ENCODE measurements around the gene ZSWIM6. TPM values are rescaled to one million over a fixed set of nuclear protein-coding genes. Genes with fewer than 3 reads are reported as not detected.
A peak's percentile ranks its signal among the peaks of the same experiment; 100 is the strongest.

Gene ZSWIM6
- 18.0 TPM for polyA plus RNA-seq
- long read RNA-seq, donor 1, full-length matches to known transcripts, result 1 of 1 reads
- long read RNA-seq, donor 1, partial matches to known transcripts, result 0 of 1 reads
- long read RNA-seq, donor 1, other reads (novel, unspliced or antisense), result 0 of 1 reads
- long read RNA-seq, donor 2, full-length matches to known transcripts, result 1 of 51 reads
- long read RNA-seq, donor 2, partial matches to known transcripts, result 50 of 51 reads
- long read RNA-seq, donor 2, other reads (novel, unspliced or antisense), result 0 of 51 reads
- long read RNA-seq, donor 3, result 0 reads
- long read RNA-seq, donor 4, result 0 reads
- long read RNA-seq, donor 5, result 0 reads
- long read RNA-seq, donor 6, full-length matches to known transcripts, result 1 of 1 reads
- long read RNA-seq, donor 6, partial matches to known transcripts, result 0 of 1 reads
- long read RNA-seq, donor 6, other reads (novel, unspliced or antisense), result 0 of 1 reads
- long read RNA-seq, donor 7, result 0 reads
- long read RNA-seq, donor 8, result 0 reads
- long read RNA-seq, donor 9, result 0 reads
- long read RNA-seq, donor 10, result 0 reads
- long read RNA-seq, donor 11, result 0 reads

DNA sequence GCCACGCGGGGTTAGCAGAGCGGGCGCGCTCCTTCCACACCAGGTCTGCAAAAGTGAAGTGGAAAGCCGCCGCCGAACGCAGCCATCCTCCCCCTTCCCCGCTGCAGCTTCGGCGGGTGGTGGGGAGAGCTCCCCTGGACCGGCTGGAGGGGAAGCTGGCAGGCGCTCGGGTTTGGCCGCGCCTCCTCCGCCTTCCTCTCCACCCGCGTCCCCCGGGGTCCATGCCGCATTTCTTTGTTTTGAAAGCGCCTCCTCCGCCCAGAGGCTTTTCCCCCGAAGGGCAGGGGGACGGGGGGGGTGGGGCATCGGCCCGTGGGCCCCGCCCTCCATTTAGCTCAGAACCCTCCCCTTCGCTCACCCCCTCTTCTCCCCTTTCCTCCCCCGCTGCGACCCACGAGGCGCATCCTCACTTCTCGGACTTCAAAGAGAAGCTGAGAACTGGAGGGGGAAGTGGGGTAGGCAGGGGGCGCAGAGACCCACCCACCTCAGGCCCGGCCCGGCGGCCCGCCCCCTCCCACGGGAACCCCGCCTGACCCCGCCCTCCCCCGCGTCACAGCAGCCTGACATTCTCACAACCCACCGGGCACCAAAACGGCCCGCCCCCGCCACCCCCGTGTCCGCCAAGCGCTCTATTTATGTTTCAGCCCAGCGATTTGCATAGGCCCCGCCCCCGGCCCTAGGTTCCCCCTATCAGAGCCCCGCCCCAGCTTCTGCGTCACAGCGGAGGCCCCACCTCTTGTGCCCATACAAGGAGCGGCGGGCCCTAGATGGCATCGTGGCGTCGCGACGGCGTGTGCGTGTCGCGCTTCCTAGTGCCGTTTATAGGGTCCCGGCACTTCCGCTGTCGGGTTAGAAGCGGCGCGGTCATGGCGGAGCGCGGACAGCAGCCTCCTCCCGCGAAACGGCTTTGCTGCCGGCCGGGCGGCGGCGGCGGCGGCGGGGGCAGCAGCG lies at the start of gene ZSWIM6:
TSS of gene ZSWIM6 (plus strand) at position 852 of the 951 bp plus-strand sequence. CDS start at position 867, 15 bp downstream.
- Histone ChIP-seq H3K27me3 (ENCODE audit: control insufficient read depth, insufficient read depth, low read length) (no peaks in the 10 kb centered on the region), H3K36me3 (ENCODE audit: control insufficient read depth, insufficient read depth, low read length) (peaks cover 2% of the 10 kb centered on the region), H3K27ac (ENCODE audit: low read length) (peak within 1 kb of the TSS; percentile 96), H3K9me3 (ENCODE audit: control insufficient read depth, low read depth, low read length) (no peaks in the 10 kb centered on the region), H3K4me1 (ENCODE audit: control insufficient read depth, insufficient read depth, low read length) (peaks cover 16% of the 10 kb centered on the region), H3K4me3 (ENCODE audit: low read length) (peak within 1 kb of the TSS; percentile 85)
- no CpG with 5 or more reads among the region's 91 CpGs for whole genome bisulfite sequencing (ENCODE audit: insufficient coverage, low lambda C conversion rate)
- DNase-seq, result peak; percentile 99

DNA sequence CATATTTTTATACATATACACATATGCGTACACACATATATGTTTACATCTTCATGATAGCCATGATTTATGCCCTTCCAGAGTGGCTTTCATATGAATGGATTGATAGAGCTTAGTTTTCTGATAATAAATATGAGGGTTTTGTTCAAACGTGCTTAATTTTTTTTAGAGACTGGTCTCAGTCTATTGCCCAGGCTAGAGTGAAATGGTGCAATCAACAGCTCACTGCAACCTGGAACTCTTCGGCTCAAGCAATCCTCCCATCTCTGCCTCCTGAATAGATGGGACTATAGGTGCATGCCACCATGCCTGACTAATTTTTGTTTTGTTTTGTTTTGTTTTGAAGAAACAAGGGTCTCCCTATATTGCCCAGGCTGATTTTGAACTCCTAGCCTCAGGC lies 48.6 kb upstream of the ZSWIM6 start:
- WGBS (ENCODE audit: insufficient coverage, low lambda C conversion rate), result no CpG with 5 or more reads among the region's 3 CpGs
- no peaks in the 10 kb centered on the region for H3K9me3 ChIP-seq (ENCODE audit: control insufficient read depth, low read depth, low read length)
- H3K27ac ChIP-seq (ENCODE audit: low read length), result no peak overlapping the region
- peaks cover 15% of the 10 kb centered on the region for H3K4me1 ChIP-seq (ENCODE audit: control insufficient read depth, insufficient read depth, low read length)
- H3K4me3 ChIP-seq (ENCODE audit: low read length), result no peak overlapping the region
- H3K36me3 ChIP-seq (ENCODE audit: control insufficient read depth, insufficient read depth, low read length), result no peaks in the 10 kb centered on the region
- no peak for DNase-seq
- H3K27me3 ChIP-seq (ENCODE audit: control insufficient read depth, insufficient read depth, low read length), result no peaks in the 10 kb centered on the region

DNA sequence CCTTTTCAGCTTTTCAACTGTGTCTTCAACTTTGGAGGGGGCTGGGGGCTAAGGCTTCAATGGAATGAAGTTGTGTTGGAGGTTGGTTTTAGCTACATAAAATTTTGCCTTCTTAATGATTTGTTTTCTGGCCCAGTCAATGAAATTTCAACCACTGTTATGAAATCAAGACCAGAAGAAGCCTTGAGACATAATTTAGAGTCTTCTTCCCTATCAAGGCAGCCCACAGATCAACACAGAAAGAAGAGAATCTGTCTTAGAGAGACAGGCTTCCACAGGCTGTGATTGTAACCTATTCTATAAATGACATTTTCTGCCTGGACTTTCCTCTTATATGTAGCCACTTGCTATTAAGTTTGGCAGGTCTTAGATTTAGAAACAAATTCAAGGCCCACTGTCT lies 46.5 kb upstream of the ZSWIM6 start:
- H3K9me3 ChIP-seq (ENCODE audit: control insufficient read depth, low read depth, low read length), result no peaks in the 10 kb centered on the region
- H3K27ac ChIP-seq (ENCODE audit: low read length), result no peak overlapping the region
- no peak for DNase-seq
- H3K27me3 ChIP-seq (ENCODE audit: control insufficient read depth, insufficient read depth, low read length), result no peaks in the 10 kb centered on the region
- H3K36me3 ChIP-seq (ENCODE audit: control insufficient read depth, insufficient read depth, low read length), result no peaks in the 10 kb centered on the region
- peaks cover 7% of the 10 kb centered on the region for H3K4me1 ChIP-seq (ENCODE audit: control insufficient read depth, insufficient read depth, low read length)
- H3K4me3 ChIP-seq (ENCODE audit: low read length), result no peak overlapping the region

DNA sequence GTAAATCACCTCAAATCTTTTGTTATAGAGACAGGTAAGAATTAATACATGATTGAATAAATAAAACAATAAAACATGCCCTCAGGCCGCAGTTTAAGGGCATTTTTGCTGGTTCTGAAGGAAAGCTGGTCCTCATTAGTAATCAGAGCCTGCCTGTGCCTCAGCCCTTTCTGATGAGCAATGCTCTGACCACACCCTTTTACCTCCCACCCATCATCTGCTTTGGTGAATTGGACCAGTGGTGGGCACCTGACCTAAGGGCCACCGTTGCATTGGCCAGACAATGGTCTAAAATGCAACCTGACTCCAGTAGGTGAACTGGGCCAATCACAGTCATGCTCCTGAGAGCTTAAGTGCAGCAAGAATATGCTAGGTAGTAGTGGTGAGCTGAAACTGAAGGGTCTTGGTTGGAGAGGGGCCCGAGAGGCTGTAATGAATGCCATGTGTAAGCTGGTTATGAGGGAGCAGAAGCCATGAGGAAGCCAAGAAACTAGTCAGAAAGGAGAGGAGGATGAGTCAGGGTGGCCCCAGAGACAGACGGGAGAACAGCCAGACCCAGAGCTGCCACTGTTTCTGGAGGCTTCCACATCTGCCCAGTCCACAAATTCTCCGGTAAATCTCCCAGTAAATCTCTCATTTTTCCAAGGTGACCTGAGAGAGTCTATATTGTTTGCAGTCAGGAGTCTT lies 45.5 kb upstream of the ZSWIM6 start:
- H3K4me1 ChIP-seq (ENCODE audit: control insufficient read depth, insufficient read depth, low read length), result peaks cover 11% of the 10 kb centered on the region
- no peak for DNase-seq
- no peaks in the 10 kb centered on the region for H3K9me3 ChIP-seq (ENCODE audit: control insufficient read depth, low read depth, low read length)
- no peaks in the 10 kb centered on the region for H3K27me3 ChIP-seq (ENCODE audit: control insufficient read depth, insufficient read depth, low read length)
- no CpG with 5 or more reads among the region's 5 CpGs for WGBS (ENCODE audit: insufficient coverage, low lambda C conversion rate)
- no peaks in the 10 kb centered on the region for H3K36me3 ChIP-seq (ENCODE audit: control insufficient read depth, insufficient read depth, low read length)
- no peak overlapping the region for H3K4me3 ChIP-seq (ENCODE audit: low read length)
- H3K27ac ChIP-seq (ENCODE audit: low read length), result no peak overlapping the region

DNA sequence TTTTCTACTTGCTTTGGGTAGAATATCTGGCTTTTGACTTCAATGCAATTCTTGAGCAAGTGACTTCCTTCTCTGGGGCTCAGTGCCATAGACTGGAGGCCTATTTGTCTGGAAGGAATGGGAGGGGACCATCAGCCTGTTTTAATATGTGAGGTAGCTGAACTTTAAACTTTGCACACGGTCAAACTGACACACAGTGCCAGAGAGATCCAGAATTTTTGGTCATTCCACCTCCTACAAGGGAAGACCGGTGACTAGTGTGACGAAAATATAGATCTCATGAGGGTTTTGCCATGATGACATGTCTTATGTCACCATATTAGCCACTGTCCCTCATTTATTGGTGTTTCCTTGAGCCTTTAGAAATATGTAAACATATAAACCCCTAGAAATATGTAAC lies 44.6 kb upstream of the ZSWIM6 start:
- no peaks in the 10 kb centered on the region for H3K36me3 ChIP-seq (ENCODE audit: control insufficient read depth, insufficient read depth, low read length)
- H3K27me3 ChIP-seq (ENCODE audit: control insufficient read depth, insufficient read depth, low read length), result no peaks in the 10 kb centered on the region
- H3K4me3 ChIP-seq (ENCODE audit: low read length), result no peak overlapping the region
- no peak overlapping the region for H3K27ac ChIP-seq (ENCODE audit: low read length)
- no CpG with 5 or more reads among the region's 3 CpGs for WGBS (ENCODE audit: insufficient coverage, low lambda C conversion rate)
- H3K4me1 ChIP-seq (ENCODE audit: control insufficient read depth, insufficient read depth, low read length), result peaks cover 17% of the 10 kb centered on the region
- peak in 1 of 2 donors; percentile 28 for DNase-seq
- no peaks in the 10 kb centered on the region for H3K9me3 ChIP-seq (ENCODE audit: control insufficient read depth, low read depth, low read length)

DNA sequence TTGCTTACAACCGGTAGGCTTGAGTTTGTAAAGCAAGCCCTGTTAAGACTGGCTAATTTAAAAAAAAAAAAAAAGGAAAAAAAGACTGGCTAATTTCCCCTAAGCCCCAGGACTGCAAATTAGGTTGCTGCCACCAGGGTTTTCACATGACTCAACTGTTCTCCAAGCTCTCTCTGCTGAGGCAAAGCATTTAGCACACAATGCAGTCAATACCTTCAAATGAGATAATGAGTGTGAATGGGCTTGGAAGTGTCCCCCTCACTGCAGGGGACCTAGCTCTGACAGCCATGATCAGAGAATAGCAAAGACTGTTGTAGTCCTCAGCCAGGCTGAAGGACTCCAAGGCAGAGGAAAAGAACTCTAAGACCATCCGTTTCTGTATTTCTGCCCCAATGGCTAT lies 42.8 kb upstream of the ZSWIM6 start:
- Histone ChIP-seq H3K9me3 (ENCODE audit: control insufficient read depth, low read depth, low read length) (no peaks in the 10 kb centered on the region), H3K27me3 (ENCODE audit: control insufficient read depth, insufficient read depth, low read length) (no peaks in the 10 kb centered on the region), H3K27ac (ENCODE audit: low read length) (no peak overlapping the region), H3K4me1 (ENCODE audit: control insufficient read depth, insufficient read depth, low read length) (peaks cover 25% of the 10 kb centered on the region), H3K4me3 (ENCODE audit: low read length) (no peak overlapping the region), H3K36me3 (ENCODE audit: control insufficient read depth, insufficient read depth, low read length) (no peaks in the 10 kb centered on the region)
- no CpG with 5 or more reads among the region's 2 CpGs for WGBS (ENCODE audit: insufficient coverage, low lambda C conversion rate)
- DNase-seq, result no peak

DNA sequence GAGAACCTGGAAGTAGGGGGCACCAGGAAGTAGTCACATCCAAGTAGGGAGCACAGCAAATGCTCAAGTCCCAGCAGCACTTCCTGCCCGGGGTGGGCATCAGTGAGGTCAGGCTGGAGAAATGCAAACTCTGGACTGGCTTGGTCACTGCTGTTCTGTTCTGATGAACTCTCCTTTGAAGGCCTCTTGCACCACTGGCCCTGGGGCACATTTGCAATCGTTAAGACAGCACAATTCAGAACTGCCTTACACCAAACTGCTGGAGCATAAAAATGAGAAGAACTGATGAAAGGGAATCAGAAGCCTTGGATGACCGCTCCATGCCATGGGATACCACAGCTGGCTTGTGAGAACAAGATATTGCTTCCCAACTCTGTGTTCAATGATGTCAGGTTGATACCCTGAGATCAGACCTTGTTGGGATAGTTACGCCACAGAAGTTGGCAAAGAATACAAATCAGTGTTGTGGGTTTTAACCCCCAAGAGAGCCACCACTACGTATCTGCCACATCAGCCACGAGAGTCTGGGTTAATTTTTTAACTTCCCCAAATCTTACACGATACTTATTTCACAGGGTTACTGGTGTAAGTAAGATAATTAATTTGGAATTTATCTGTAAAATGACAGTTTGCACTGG lies 42.3 kb upstream of the ZSWIM6 start:
- 80% methylated on average over 4 of the region's 7 CpGs for WGBS (ENCODE audit: insufficient coverage, low lambda C conversion rate)
- no peaks in the 10 kb centered on the region for H3K27me3 ChIP-seq (ENCODE audit: control insufficient read depth, insufficient read depth, low read length)
- no peak overlapping the region for H3K4me3 ChIP-seq (ENCODE audit: low read length)
- no peak overlapping the region for H3K27ac ChIP-seq (ENCODE audit: low read length)
- no peak for DNase-seq
- no peaks in the 10 kb centered on the region for H3K9me3 ChIP-seq (ENCODE audit: control insufficient read depth, low read depth, low read length)
- peaks cover 25% of the 10 kb centered on the region for H3K4me1 ChIP-seq (ENCODE audit: control insufficient read depth, insufficient read depth, low read length)
- H3K36me3 ChIP-seq (ENCODE audit: control insufficient read depth, insufficient read depth, low read length), result no peaks in the 10 kb centered on the region

DNA sequence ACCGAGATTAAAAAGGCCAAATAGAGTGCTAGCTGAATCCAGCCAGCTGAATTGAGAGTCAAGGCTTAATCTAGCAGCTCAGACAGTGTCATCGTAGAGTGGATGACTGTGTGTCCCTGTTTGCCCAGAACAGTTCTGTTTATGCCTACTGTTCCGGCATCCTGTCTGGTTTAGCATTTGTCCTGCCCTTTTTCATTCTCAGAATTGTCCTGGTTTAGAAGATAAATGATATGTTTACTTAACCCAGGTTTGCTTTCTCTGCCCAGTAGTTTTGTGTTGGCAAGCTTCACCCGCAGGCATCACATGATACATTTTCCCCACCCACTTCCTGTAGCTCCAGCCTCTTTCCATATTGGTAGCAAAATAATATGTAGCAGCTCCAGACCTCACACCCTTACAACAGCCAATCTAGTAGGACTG lies 41.3 kb upstream of the ZSWIM6 start:
- Histone ChIP-seq H3K4me3 (ENCODE audit: low read length) (no peak overlapping the region), H3K36me3 (ENCODE audit: control insufficient read depth, insufficient read depth, low read length) (no peaks in the 10 kb centered on the region), H3K4me1 (ENCODE audit: control insufficient read depth, insufficient read depth, low read length) (peaks cover 25% of the 10 kb centered on the region), H3K9me3 (ENCODE audit: control insufficient read depth, low read depth, low read length) (no peaks in the 10 kb centered on the region), H3K27me3 (ENCODE audit: control insufficient read depth, insufficient read depth, low read length) (no peaks in the 10 kb centered on the region), H3K27ac (ENCODE audit: low read length) (peak overlapping the region; percentile 82)
- DNase-seq, result peak in 1 of 2 donors; percentile 44
- WGBS (ENCODE audit: insufficient coverage, low lambda C conversion rate), result 33% methylated on average over 1 of the region's 4 CpGs

DNA sequence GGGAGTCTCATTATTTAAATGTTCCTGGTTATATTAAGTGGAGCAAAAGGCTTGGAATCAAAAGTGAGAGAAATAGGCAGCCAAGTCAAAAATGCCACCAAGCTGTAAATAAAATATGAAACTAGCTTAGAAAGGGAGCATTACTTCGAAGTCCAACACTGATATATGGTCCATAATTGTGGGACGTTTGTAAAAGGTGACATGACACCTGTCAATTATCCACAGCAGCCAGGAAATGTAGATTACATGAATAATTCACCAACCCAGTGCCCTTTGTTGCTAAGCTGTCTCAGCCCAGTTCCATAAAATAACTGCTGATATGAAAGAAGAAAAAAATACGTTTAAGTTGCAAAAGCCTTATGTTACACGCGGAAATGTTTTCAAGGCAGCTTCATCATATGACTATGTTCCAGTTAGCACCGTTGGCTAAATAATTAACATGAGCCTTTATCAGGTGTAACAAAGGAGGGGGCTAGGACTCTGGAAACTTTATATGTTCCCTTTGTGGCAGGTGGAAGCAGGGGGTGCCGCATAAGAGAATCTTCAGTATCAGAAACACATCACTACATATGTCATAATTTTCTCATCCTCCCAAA lies 39.9 kb upstream of the ZSWIM6 start:
- WGBS (ENCODE audit: insufficient coverage, low lambda C conversion rate), result no CpG with 5 or more reads among the region's 7 CpGs
- no peaks in the 10 kb centered on the region for H3K36me3 ChIP-seq (ENCODE audit: control insufficient read depth, insufficient read depth, low read length)
- peak; percentile 83 to 94 for DNase-seq
- H3K4me1 ChIP-seq (ENCODE audit: control insufficient read depth, insufficient read depth, low read length), result peaks cover 25% of the 10 kb centered on the region
- no peaks in the 10 kb centered on the region for H3K27me3 ChIP-seq (ENCODE audit: control insufficient read depth, insufficient read depth, low read length)
- H3K4me3 ChIP-seq (ENCODE audit: low read length), result no peak overlapping the region
- peak overlapping the region; percentile 82 for H3K27ac ChIP-seq (ENCODE audit: low read length)
- no peaks in the 10 kb centered on the region for H3K9me3 ChIP-seq (ENCODE audit: control insufficient read depth, low read depth, low read length)
